HG03196 (cell line): ENCODE data around the gene BTBD2.
"Not testable (repeated sequence)": the region's sequence is repeated elsewhere in the genome, so short reads cannot be mapped to it uniquely, and the experiment has no call there.

ENCODE experiments used
- ATAC-seq: cut with Tn5 transposase; IDR thresholded peaks from one replicate; pipeline ENCODE4 v1.9.1; 2021; ENCODE audit not compliant: unreplicated experiment

Gene BTBD2

DNA sequence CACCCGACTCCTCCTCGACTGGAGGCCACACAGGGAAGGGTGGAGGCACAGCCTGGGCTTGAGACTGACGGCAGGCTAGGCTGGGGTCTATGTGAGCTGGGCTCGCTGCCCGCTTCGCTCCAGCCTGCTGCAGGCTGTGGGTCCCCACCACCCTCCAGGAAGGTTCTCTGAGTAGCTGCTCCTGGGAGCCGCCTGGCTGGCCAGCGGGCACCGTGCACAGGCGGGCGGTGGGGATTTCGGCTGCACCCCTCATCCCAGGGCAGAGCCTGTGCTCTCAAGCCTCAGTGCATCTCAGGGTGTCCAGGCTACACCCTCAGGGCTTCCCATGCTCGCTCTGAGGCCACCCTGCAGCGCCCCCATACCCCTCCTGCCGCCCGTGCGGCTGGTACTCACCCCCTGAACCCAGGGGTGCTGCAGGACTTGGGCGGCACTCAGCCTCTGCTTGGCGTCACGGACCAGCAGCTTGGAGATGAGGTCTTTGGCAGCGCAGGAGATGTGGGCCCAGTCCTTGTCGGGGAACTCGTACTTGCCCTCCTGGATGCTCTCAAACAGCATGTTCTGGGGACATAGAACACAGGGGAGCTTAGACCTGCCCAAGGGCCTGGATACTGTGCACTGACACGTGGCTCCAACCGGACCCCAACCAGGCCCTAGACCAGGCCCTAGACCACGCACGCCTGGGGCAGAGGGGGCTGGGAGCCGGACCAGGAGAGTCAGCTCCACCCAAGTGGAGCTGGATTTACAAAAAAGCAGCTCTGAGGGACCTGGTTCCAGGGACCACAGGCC is 25.3 kb upstream of the BTBD2 start:
- no peak for ATAC-seq

DNA sequence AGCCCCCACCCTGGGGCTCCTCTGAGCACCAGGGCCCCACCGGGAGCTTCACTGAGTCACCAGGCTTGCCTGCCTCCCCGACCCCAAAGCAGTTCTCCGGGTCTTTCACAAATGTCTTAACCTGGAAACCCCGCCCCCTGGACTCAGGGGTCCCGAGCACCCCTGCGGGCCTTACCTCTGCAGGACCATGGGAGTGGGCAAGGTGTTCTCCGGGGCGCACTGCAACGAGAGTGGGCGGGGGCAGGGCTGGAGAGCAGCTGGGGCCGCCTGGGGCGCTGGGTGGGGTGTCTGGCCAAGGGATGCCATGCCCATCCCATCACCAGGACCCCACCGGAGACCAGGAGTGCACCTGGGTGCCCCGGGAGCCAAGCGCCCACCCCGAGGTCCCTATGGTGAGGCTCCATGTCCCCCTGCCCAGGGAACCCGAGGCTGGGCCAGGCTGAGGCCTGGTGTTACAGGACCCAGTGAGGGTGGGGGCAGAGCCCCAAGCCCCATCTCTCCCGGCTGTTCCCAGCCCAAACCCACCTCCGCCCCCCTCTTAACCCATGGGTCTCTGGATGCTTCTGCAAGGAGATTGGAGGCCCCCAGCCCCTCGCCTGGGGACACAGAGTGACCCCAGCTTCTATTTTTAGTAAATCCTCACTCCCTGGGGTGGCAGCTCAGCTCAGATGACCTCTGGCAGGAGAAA is 24.6 kb upstream of the BTBD2 start:
- ATAC-seq, result no peak

DNA sequence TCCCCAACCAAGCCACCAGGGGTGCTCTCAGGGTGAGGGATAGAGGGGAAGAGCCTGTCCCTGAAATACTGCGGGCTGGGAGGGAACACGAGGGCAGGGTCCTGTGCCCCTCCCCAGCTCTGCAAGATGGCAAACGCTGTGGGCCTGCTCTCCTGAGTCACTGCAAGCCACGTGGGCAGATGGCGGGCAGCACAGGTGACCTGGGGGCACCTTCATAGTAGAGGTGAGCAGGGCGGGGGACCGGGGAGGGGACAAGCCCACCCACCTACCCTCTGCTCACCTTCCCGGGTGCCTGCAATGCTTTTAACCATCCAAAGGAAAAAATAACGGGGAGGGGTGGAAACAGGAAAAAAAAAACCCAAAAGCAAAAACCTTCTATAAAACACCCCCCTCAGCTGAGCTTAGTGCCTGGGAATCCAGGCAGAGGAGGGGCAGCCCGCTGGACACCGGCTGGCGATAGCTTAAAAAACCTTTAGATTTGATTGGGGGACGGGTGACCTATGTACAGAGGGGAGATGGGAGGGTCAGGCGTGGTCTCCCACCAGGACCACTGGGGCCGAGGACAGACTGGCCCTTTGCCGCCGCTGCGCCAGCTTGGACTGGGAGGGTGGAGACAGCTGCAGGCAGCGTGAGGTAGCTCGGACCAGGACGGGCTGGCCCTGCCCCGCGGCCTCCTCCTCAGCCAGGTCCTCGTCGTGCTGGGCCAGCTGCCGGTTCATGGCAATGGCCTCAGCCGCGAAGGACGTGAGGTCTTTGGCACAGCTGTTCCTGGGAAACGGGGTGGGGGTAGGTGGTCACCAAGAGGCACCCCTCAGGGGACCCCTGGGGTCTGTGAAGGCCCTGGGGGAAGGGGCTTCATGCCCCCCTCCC is 23.8 kb upstream of the BTBD2 start:
- ATAC-seq, result no peak

DNA sequence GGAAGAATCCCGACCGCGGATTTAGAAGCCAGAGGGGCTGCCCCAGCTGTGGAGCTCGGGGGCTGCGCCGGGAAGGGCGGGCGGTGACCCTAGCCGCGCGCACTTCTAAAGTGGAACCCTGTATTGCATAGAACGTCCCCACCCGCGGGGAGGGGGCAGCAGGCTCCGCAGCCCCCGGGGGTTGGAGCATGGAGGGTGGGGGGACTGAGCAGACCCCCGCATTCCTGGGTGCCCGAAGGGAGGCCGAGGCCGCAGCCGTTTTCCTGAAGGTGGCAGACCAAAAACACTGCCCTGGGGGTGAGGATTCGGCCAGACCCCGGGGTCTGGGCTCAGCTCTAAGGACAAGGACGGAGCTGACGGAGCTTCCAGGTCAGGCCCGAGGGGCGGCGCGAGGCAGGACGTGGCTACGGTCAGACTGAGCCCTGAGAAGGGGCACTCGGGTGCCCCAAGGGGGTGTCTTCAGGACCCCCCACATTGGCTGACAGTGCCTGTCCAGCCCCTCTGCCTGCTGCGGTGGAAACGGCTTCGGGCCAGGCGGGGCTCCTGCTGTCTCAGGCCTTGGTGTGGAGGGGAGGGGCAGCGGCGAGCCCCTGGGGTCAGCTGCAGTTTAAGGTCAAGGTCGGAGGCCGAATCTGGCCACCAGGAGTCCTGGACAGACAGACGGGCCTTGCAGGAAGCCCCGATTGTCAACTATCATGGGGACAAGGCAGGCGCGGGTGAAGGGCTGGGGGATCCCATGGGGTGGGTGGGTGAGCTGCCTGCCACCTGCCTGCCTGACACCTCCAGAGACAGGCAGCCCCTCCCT is 23.0 kb upstream of the BTBD2 start:
- no peak for ATAC-seq

DNA sequence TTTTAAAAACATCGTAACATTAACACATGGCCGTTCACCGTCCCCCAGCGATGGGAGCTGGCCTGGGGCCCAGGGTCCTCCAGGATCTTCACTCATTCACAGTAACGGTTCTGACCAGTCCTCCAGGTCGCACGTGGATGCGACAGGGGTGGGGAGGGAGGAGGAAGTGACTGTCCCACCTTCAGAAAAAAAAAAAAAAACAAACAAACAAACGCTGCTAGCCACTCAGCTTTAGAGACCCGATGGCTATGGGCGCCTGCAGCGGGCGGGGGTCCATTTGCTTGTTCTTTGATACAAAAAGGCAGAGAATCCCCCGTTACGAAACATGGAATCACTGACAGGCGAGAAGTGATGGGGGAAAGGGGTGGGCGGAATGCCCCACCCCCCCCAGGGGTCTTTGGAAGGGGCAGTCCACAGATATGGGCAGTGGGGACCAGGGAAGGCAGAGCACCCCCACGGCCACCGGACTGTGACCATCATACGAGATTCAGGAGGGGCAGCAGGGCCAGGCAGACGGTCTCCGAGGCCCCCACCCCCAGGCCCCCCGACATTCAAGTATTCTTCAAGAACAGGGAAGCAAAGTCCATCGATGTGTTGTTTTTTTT is 22.2 kb upstream of the BTBD2 start:
- ATAC-seq, result no peak

DNA sequence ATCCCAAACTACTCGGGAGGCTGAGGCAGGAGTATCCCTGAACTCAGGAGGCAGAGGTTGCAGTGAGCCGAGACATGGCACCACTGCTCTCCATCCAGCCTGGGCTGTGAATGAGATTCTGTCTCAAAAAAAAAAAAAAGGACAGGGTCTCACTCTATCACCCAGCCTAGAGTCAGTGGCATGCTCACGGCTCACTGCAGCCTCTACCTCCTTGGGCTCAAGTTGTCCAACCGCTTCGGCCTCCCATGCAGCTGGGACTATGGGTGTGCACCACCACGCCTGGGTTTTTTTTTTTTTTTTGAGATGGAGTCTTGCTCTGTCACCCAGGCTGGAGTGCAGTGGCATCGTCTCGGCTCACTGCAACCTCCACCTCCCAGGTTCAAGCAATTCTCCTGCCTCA is 20.9 kb upstream of the BTBD2 start:
- ATAC-seq, result no peak

DNA sequence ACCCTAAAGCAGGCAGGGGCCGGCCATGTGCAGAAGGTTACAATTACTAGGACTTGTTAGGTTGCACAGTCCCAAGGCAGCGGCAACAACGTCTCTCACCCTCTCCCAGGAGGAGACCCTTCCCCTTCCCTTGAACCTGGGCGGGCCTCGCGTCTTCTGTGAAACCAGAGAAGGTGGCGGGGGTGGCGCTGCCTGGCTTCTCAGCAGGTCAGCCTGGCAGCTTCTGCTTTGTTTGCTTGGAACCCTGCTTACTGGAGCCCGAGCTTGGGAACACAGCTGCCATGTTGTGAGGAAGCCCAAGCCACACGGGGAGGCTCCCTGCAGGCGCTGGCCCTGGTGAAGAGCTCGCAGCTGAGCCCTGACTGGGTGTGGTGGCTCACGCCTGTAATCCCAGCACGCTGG is 20.1 kb upstream of the BTBD2 start:
- no peak for ATAC-seq

DNA sequence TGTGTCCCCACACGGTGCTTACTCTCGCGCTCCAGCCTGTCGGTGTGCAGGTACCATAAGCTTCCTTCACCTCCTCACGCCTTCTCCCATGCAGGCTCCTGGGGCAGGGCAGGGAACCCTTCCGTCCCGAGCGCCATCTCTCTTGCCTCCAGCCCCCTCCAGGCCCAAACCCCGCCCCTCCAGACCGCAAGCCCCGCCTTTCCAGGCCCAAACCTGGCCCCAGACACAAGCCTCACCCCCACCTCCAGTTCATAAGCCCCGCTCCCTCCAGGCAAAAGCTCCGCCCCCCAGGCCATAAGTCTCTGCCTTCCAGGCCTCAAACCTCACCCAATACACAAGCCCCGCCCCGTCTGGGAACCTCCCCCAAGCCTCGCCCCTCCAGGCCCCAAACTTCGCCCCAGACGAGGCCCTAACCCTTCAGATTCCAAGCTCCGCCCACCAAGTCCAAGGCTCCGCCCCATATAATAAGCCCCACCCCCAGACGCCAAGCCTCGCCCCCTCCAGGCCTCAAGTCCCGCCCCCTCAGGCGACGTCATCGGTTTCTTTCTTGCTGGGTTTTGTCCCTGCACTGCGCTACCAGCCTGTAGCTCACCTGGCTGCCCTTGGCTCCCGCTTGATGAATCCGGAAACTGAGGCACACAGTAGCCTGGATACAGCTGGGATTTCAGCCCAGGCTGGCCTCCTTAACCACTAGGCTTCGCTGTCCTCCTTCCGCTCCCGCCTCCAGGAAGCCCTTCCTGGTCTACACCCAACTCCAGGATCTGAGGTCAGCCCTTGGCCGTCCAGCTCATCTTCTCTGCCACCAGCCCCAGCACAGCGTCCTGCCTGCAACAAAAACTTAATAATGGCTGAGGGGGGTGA is 19.4 kb upstream of the BTBD2 start:
- no peak for ATAC-seq

DNA sequence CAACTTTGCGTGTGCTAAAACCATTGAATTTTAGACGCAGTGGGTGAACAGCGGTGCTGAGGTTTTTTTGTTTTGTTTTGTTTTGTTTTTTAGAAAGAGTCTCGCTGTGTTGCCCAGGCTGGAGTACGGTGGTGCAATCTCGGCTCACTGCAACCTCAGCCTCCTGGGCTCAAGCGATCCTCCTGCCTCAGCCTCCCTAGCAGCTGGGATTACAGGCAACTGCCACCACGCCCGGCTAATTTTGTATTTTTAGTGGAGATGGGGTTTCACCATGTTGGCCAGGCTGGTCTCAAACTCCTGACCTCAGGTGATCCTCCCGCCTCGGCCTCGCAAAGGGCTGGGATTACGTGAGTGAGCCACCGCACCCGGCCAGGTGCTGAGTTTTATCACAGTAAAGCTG is 18.7 kb upstream of the BTBD2 start:
- ATAC-seq, result not testable (repeated sequence)

DNA sequence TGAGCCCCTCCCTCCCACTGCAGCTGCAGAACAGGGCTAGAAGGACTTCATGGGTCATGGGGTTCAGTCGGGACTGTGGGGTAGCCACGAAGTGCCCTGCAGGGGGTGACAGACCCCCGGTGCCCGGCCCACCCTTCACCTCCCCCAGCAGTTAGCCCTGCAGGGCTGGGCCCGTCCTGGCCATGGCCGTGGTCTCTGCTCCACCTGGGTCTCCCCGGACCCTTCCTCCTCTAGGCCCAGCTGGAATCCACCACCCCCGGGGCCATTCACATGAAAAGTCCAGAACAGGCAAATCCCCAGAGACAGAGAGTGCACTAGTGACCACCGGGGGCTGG is 18.3 kb upstream of the BTBD2 start:
- no peak for ATAC-seq

DNA sequence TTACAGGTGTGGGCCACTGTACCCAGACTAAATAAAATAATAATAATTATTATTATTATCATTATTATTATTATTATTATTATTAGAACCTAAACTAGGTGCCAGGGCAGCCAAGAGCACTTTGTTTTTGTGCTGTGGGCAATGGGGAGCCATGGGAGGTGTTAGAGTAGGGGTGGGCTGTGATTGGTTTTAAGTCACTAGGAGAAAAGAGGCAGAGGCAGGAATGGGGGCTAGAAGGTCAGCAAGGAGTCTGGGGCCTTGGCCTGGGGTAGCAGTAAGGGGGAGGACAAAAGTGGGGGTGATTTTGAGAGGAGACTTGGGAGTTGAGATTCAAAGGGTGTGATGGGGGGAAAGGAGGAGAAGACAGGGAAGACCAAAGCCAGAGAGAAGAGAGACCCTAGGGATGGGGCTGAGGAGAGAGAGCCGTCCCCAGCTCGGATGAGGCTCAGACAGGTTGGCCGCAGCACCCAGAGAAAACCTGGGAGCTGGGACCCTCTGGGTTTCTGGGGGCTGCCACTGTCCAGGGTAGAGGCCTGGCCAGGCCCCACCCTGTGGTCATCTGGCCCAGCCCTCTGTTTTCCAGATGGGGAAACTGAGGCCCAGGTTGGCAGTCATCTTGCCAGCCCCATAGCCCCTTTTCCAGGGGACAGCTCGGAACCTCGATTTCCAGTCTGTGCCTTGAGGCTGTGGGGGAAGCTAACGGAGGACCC is 17.8 kb upstream of the BTBD2 start:
- ATAC-seq, result no peak

DNA sequence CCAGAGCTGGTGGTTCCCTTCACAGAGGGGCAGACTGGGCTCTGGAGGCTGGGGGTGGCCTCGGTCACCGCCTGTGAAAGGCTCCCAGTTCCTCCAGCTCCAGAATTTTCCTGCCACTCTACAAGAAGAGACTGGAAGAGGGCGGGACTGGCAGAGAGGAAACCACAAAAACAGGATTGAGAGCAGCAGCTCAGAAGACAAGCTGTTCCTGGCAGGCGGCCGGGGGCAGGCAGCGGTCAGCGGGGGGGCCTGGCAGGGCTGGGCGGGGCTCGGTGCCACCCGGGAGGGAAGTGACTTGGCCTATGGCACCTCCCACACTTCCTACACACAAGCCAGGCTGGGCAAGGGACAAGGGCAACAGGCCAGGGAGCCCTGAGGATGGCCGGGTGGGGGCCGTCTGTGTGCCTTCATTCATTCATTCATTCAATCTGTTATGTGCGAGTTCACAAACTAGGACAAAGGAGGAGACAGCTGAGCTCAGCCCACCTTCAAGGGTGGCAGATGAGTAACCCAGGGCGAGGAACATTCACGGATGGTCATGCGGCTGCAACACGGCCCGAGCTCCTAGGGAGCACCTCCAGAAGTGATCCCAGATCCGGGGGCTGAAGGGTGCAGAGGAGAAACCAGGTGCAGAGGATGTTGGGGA is 16.9 kb upstream of the BTBD2 start:
- no peak for ATAC-seq

DNA sequence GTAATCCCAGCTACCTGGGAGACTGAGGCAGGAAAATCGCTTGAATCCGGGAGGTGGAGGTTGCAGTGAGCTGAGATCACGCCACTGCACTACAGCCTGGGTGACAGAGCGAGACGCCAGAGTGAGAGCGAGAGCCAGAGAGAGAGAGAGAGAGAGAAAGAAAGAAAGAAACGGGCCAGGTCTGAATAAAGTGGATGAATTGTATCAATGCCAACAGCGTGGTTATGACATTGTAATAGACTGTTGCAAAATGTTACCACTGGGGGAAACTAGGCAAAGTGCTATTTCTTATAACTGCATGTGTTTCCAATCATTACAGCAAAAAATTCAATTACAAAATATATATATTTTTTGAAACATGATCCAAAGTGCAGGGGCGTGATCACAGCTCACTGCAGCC is 11.8 kb upstream of the BTBD2 start:
- no peak for ATAC-seq

DNA sequence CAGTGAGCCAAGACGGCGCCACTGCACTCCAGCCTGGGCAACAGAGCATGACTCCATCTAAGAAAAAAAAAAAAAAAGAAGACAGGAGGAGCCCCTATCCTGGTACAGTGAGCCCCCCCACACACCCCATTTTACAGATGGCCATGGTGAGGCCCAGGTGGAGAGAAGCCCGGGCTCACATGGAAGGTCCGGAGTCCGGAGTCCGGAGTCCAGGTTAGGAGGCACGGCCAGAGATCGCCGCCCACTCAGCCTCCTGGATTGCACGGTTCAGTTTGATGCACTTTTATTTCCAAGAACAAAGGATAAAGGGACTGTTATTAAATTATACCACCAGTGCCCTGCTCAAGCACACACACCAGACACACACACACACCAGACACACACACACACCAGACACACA is 11.3 kb upstream of the BTBD2 start:
- no peak for ATAC-seq

DNA sequence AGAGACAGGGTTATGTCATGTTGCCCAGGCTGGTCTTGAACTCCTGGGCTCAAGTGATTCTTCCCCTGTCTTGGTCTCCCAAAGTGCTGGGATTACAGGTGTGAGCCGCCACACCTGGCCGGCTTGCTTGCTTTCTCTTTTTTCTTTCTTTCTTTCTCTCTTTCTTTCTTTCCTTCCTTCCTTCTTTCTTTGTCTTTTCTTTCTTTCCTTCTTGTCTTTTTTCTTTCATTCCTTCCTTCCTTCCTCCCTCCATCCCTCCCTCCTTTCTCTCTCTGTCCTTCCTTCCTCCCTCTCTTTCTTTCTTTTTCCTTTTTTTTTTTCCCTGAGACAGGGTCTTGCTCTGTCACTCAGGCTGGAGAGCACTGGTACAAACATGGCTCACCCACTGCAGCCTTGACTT is 6.8 kb upstream of the BTBD2 start:
- no peak for ATAC-seq

DNA sequence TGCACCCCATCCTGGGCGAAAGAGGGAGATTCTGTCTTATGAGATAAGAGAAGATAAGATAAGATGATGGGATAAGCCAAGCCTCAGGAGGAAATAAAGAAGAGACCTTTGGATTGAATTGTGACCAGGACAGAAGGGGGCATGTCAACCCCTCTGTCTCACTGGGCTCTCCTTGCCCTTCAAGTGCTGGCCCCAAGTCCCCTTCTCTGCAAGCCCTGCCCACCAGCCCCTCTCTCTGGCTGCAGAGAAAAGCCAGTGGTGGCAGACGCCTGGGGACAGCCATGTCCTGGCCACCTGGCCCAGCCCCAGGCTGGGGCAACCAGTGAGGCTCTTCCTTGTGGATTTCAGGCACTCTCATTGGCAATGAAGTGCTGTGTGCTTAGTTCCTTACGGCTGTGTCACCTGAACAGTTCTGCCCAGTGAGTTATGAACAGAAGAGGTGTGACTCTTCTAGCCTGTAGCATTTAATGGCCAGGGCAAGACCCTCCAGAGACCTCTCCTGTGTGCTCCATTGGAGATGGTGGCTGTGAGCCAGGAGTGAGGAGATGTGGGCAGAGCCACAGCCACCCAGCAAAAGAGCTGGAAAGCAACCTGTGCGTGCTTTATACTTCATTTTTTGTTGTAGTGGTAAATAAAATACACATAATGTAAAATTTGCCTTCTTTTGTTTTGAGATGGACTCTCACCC is 6.1 kb upstream of the BTBD2 start:
- ATAC-seq, result no peak

DNA sequence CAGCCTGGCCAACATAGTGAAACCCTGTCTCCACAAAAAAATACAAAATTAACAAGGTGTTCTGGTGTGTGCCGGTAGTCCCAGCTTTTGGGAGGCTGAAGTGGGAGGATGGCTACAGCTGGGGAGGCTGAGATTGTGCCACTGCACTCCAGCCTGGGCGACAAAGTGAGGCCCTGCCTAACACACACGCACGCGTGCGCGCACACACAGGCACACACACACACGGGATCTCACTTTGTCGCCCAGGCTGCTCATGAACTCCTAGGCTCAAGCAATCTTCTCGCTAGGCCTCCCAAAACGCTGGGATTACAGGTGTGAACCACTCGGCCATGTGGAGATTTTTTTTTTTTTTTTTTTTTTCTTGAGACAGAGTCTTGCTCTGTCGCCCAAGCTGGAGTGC is 3.2 kb upstream of the BTBD2 start:
- no peak for ATAC-seq
